Esophagus muscularis mucosa (tissue), 4 donors: ENCODE results near the gene CCNK. TPM values are rescaled to one million over a fixed set of nuclear protein-coding genes. Genes with fewer than 3 reads are reported as not detected.

Source experiments
- DNase-seq: peaks from one replicate; pipeline ENCODE4 v3.0.0-alpha.2; 2017; ENCODE audit errors: extremely low spot score
- H3K27ac ChIP-seq, 4 donors: fragments of 200-600 bp; sonication (generic); replicated peaks in 1 of 4; 1 replicate in 3 of 4; 2 replicates in 1 of 4; pipeline ENCODE4 v1.5.1; 2016 to 2019; ENCODE audit warnings: mild to moderate bottlenecking in 1 of 4
- H3K27me3 ChIP-seq, 4 donors: fragments of 200-600 bp; sonication (generic); one replicate each; pipeline versions ENCODE4 v1.5.1 to v1.6.0; 2016 to 2019
- H3K36me3 ChIP-seq, 4 donors: fragments of 200-600 bp; sonication (generic); one replicate each; pipeline ENCODE4 v1.5.1; 2016 to 2019
- H3K4me1 ChIP-seq, 4 donors: fragments of 200-600 bp; sonication (generic); one replicate each; pipeline ENCODE4 v1.5.1; 2016 to 2019
- H3K4me3 ChIP-seq, 4 donors: fragments of 200-600 bp; sonication (generic); 1 replicate in 2 of 4; 2 replicates in 2 of 4; pipeline ENCODE4 v1.5.1; 2016 to 2019; ENCODE audit warnings: mild to moderate bottlenecking in 4 of 4, moderate library complexity in 1 of 4
- H3K9me3 ChIP-seq, 4 donors: fragments of 200-600 bp; sonication (generic); 1 replicate in 3 of 4; 2 replicates in 1 of 4; pipeline ENCODE4 v1.5.1; 2016 to 2019
- EP300 ChIP-seq: sonication (generic); formaldehyde crosslinking; IDR thresholded peaks from one replicate; pipeline ENCODE4 v1.6.1; 2017; ENCODE audit warnings: antibody characterized with exemption
- POLR2A ChIP-seq: fragments of 450-650 bp; IDR thresholded peaks from one replicate; pipeline ENCODE4 v1.6.1; 2017; ENCODE audit warnings: antibody characterized with exemption, moderate library complexity, mild to moderate bottlenecking, low read depth
- POLR2AphosphoS5 ChIP-seq, 2 donors: sonication (generic); formaldehyde crosslinking; IDR thresholded peaks; one replicate each; pipeline ENCODE4 v1.6.1; 2017; ENCODE audit warnings: antibody characterized with exemption in 2 of 2
- WGBS: methylation state at CpG from one replicate; pipeline ENCODE4 v1.1.5; 2018; 5-methylcytosine and 5-hydroxymethylcytosine counted together
- intact Hi-C: fragments of 100-400 bp; cut with DNase I; formaldehyde crosslinking; loops from one replicate; pipeline ENCODE4 v1.15.1; 2023
- total RNA-seq, 4 donors: library from RNA; depleted of rRNA; stranded (reverse); fragments of >200 nt; gene quantifications; one replicate each; pipeline versions ENCODE4 v1.1.0 to v1.2.1, GENCODE V29; 2016
- TF ChIP-seq, protein P1 (sequence below), 3 experiments: fragments of 200-600 bp in 2 of 3; fragments of 450-650 bp in 1 of 3; sonication (generic) in 2 of 3; IDR thresholded peaks; one replicate each; pipeline ENCODE4 v1.5.1; 2017 to 2019; ENCODE audit warnings: antibody characterized with exemption in 3 of 3, mild to moderate bottlenecking in 2 of 3, moderate library complexity in 1 of 3

CCNK gene
- total RNA-seq, 4 donors from 2014 or later, result 10.4 to 21.2 (median 16.5) TPM

GRCh38 chr14:99535908-99536778, 54.9 kb downstream of the CCNK start:
- no peaks in the 10 kb centered on the region for H3K9me3 ChIP-seq
- intact Hi-C loops, result no loop called here
- no peaks in the 10 kb centered on the region for H3K27me3 ChIP-seq
- TF ChIP-seq POLR2AphosphoS5 (IDR thresholded peaks at IDR 0.05) (no peak), POLR2A (no peak), EP300 (no peak)
- TF ChIP-seq, protein P1, sequence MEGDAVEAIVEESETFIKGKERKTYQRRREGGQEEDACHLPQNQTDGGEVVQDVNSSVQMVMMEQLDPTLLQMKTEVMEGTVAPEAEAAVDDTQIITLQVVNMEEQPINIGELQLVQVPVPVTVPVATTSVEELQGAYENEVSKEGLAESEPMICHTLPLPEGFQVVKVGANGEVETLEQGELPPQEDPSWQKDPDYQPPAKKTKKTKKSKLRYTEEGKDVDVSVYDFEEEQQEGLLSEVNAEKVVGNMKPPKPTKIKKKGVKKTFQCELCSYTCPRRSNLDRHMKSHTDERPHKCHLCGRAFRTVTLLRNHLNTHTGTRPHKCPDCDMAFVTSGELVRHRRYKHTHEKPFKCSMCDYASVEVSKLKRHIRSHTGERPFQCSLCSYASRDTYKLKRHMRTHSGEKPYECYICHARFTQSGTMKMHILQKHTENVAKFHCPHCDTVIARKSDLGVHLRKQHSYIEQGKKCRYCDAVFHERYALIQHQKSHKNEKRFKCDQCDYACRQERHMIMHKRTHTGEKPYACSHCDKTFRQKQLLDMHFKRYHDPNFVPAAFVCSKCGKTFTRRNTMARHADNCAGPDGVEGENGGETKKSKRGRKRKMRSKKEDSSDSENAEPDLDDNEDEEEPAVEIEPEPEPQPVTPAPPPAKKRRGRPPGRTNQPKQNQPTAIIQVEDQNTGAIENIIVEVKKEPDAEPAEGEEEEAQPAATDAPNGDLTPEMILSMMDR (IDR thresholded peaks at IDR 0.05), result no peak
- DNase-seq, result no peak
- WGBS, result 95% methylated on average over 12 of the region's 24 CpGs
- H3K4me1 ChIP-seq, result peaks cover 58 to 88% (median 84%) of the 10 kb centered on the region in 4 donors
- no peaks in the 10 kb centered on the region for H3K36me3 ChIP-seq
- H3K4me3 ChIP-seq, result no peak overlapping the region
- H3K27ac ChIP-seq, result peak overlapping the region; percentile 75 to 82 (median 82)

DNA sequence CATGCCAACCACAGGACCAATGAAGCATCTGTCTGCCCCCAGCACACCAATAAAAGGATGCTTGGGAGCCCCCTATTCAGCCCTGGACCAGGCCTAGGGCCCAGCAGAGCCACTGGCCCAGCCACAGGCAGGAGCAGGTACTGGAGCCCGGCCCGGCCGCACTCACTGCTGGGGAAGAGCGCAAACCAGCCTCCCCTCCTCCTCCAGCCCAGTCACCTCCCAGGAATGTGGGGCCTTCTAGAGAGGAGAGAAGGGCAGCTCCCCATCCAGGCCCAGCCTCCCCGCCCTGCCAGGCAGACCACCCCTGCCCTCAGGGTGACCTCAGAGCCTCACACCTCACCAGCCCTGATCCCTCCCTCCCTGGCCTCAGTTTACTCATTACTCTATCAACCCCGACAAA, 56.2 kb downstream of the CCNK start:
- no peak for DNase-seq
- H3K27ac ChIP-seq, result peak overlapping the region; percentile 75 to 82 (median 82)
- H3K36me3 ChIP-seq, result no peaks in the 10 kb centered on the region
- TF ChIP-seq EP300 (no peak), POLR2A (no peak), POLR2AphosphoS5 (IDR thresholded peaks at IDR 0.05) (peak; percentile 29 to 65)
- TF ChIP-seq, protein P1 (IDR thresholded peaks at IDR 0.05), result no peak
- H3K4me3 ChIP-seq, result no peak overlapping the region
- peaks cover 65 to 88% (median 85%) of the 10 kb centered on the region in 4 donors for H3K4me1 ChIP-seq
- intact Hi-C loops, result no loop called here
- no peaks in the 10 kb centered on the region for H3K9me3 ChIP-seq
- no peaks in the 10 kb centered on the region for H3K27me3 ChIP-seq
- WGBS, result 79% methylated on average over 6 of the region's 6 CpGs

DNA sequence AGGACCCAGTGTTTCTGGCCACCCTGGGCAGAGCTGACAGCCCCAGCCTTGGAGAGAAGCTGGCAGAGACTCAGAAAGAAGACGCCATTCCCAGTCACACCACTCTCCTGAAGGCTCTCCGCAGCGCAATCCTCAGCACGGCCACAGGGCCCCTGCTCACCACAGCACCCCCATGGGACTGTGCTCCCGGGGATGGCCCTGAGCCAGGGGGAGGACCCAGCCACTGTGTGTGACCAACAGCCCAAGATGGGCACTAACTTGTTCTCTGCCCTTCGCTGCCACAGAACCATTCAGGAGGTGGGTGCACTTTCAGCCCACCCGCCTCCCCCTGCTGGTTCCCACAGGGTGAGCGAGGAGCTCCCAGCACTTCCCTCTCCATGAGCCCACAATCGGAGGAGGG, 57.1 kb downstream of the CCNK start:
- no peak overlapping the region for H3K4me3 ChIP-seq
- 30% methylated on average over 8 of the region's 9 CpGs for WGBS
- H3K9me3 ChIP-seq, result no peaks in the 10 kb centered on the region
- H3K4me1 ChIP-seq, result peaks cover 68 to 96% (median 93%) of the 10 kb centered on the region in 4 donors
- peak overlapping the region; percentile 75 to 82 (median 82) for H3K27ac ChIP-seq
- TF ChIP-seq EP300 (no peak), POLR2A (no peak), POLR2AphosphoS5 (IDR thresholded peaks at IDR 0.05) (no peak)
- TF ChIP-seq, protein P1 (IDR thresholded peaks at IDR 0.05), result no peak
- no peaks in the 10 kb centered on the region for H3K27me3 ChIP-seq
- intact Hi-C loops, result no loop called here
- no peak for DNase-seq
- no peaks in the 10 kb centered on the region for H3K36me3 ChIP-seq

- no peaks in the 10 kb centered on the region for H3K36me3 ChIP-seq
- 80% methylated on average over 3 of the region's 5 CpGs for WGBS
- peaks cover 68 to 100% (median 98%) of the 10 kb centered on the region in 4 donors for H3K4me1 ChIP-seq
- peak overlapping the region; percentile 75 to 82 (median 82) for H3K27ac ChIP-seq
- no peaks in the 10 kb centered on the region for H3K27me3 ChIP-seq
- TF ChIP-seq POLR2A (no peak), POLR2AphosphoS5 (IDR thresholded peaks at IDR 0.05) (no peak), EP300 (no peak)
- TF ChIP-seq, protein P1 (IDR thresholded peaks at IDR 0.05), result no peak
- H3K4me3 ChIP-seq, result no peak overlapping the region
- no peaks in the 10 kb centered on the region for H3K9me3 ChIP-seq
- no peak for DNase-seq
- intact Hi-C loops, result no loop called here
Observed at GRCh38 chr14:99538733-99539132, 57.5 kb downstream of the CCNK start.
